ENCODE data around the gene CCDC170. TPM values are rescaled to one million over a fixed set of nuclear protein-coding genes. Genes with fewer than 3 reads are reported as not detected.
A peak's percentile ranks its signal among the peaks of the same experiment; 100 is the strongest.

Gene CCDC170
- total and polyA plus RNA-seq, 9 of the 15 experiments (the other 6 are each of a cell fraction or from before 2014, with no cell fraction given): 0.01 to 0.18 (median 0.05) TPM; not detected in 6

DNA sequence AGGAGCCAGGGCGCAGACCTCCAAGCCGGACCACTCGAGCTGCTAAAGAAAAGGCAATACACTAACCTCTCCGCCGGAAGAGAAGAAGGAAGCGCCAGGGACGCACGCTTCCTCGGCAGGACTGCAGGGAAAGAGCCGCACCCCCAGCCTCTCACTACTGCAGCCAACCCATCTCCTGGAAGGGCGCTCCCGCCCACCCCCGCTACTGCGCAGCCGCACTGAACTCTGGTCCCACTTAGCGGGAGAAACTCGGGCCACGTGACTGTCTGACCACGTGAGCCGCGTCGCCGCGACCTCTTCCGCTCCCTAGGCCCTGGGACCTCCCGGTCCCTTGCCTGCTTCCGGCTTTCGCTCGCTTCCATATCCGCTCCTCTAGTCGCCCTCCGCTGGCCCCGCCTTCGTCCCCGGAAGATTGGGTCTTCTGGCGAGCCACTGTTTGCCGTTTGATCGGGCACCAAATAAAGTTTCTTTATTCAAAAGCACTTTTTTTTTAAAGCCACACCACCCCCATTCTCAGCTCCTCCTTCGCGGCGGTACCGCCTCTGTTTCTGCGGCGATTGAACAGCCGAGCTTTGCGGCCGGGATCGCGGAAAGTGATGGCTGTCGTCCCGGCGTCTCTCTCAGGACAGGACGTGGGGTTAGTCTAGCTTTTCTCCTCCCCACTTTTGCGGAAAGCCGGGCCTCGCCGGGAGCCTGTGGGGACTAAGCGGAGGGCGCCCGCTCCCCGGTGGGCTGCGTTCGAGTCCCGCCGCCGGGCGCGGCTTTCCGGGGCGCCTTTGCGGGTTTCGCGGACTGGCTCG, 41.7 kb upstream of the CCDC170 start, which contains the start of gene RMND1 (continued):
- TF ChIP-seq, protein P1, sequence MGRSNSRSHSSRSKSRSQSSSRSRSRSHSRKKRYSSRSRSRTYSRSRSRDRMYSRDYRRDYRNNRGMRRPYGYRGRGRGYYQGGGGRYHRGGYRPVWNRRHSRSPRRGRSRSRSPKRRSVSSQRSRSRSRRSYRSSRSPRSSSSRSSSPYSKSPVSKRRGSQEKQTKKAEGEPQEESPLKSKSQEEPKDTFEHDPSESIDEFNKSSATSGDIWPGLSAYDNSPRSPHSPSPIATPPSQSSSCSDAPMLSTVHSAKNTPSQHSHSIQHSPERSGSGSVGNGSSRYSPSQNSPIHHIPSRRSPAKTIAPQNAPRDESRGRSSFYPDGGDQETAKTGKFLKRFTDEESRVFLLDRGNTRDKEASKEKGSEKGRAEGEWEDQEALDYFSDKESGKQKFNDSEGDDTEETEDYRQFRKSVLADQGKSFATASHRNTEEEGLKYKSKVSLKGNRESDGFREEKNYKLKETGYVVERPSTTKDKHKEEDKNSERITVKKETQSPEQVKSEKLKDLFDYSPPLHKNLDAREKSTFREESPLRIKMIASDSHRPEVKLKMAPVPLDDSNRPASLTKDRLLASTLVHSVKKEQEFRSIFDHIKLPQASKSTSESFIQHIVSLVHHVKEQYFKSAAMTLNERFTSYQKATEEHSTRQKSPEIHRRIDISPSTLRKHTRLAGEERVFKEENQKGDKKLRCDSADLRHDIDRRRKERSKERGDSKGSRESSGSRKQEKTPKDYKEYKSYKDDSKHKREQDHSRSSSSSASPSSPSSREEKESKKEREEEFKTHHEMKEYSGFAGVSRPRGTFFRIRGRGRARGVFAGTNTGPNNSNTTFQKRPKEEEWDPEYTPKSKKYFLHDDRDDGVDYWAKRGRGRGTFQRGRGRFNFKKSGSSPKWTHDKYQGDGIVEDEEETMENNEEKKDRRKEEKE (IDR thresholded peaks at IDR 0.05; ENCODE audit: borderline replicate concordance in 1 of 2, control insufficient read depth in 1 of 2, low read depth in 2 of 2, low read length in 1 of 2): peak in 1 of 2 experiments; percentile 81; a peak in 2 of 4 replicates
- TF ChIP-seq, protein P2, sequence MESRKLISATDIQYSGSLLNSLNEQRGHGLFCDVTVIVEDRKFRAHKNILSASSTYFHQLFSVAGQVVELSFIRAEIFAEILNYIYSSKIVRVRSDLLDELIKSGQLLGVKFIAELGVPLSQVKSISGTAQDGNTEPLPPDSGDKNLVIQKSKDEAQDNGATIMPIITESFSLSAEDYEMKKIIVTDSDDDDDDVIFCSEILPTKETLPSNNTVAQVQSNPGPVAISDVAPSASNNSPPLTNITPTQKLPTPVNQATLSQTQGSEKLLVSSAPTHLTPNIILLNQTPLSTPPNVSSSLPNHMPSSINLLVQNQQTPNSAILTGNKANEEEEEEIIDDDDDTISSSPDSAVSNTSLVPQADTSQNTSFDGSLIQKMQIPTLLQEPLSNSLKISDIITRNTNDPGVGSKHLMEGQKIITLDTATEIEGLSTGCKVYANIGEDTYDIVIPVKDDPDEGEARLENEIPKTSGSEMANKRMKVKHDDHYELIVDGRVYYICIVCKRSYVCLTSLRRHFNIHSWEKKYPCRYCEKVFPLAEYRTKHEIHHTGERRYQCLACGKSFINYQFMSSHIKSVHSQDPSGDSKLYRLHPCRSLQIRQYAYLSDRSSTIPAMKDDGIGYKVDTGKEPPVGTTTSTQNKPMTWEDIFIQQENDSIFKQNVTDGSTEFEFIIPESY (CRISPR knock-in tag; IDR thresholded peaks at IDR 0.05): peak; percentile 80
- no peak for TF ChIP-seq STAT5B (CRISPR knock-in tag; IDR thresholded peaks at IDR 0.05)
- TF ChIP-seq, protein P3, sequence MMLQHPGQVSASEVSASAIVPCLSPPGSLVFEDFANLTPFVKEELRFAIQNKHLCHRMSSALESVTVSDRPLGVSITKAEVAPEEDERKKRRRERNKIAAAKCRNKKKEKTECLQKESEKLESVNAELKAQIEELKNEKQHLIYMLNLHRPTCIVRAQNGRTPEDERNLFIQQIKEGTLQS (IDR thresholded peaks at IDR 0.05): peak; percentile 65; the same call in 1 of the 2 replicates
- TF ChIP-seq, protein P3 (CRISPR knock-in tag; conservative IDR thresholded peaks at IDR 0.05): peak; percentile 82; the same call in 1 of the 2 replicates
- peak; percentile 99 for TF ChIP-seq TOE1 (IDR thresholded peaks at IDR 0.05; ENCODE audit: borderline replicate concordance)
- no peak for TF ChIP-seq TOE1 (CRISPR knock-in tag; IDR thresholded peaks at IDR 0.05; ENCODE audit: borderline replicate concordance, low read depth)
- TF ChIP-seq SIN3B (IDR thresholded peaks at IDR 0.05; ENCODE audit: low read depth): peak; percentile 80; the same call in 1 of the 2 replicates
- TF ChIP-seq EP400 (IDR thresholded peaks at IDR 0.05): peak; percentile 95
- TF ChIP-seq, protein P4, sequence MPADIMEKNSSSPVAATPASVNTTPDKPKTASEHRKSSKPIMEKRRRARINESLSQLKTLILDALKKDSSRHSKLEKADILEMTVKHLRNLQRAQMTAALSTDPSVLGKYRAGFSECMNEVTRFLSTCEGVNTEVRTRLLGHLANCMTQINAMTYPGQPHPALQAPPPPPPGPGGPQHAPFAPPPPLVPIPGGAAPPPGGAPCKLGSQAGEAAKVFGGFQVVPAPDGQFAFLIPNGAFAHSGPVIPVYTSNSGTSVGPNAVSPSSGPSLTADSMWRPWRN (IDR thresholded peaks at IDR 0.05; ENCODE audit: low read depth): no peak
- TF ChIP-seq, protein P5, sequence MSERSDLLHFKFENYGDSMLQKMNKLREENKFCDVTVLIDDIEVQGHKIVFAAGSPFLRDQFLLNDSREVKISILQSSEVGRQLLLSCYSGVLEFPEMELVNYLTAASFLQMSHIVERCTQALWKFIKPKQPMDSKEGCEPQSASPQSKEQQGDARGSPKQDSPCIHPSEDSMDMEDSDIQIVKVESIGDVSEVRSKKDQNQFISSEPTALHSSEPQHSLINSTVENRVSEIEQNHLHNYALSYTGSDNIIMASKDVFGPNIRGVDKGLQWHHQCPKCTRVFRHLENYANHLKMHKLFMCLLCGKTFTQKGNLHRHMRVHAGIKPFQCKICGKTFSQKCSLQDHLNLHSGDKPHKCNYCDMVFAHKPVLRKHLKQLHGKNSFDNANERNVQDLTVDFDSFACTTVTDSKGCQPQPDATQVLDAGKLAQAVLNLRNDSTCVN (CRISPR knock-in tag; IDR thresholded peaks at IDR 0.05): no peak
- TF ChIP-seq SAP30 (IDR thresholded peaks at IDR 0.05; ENCODE audit: borderline replicate concordance, insufficient read depth, low read depth, low read length, poor library complexity, severe bottlenecking): peak; percentile 91
- no peak for TF ChIP-seq SAFB2 (IDR thresholded peaks at IDR 0.05; ENCODE audit: borderline replicate concordance, low read depth, low read length, severe bottlenecking)
- peak; percentile 25 to 64; a peak in 2 of 4 replicates for TF ChIP-seq TEAD1 (CRISPR knock-in tag; IDR thresholded peaks at IDR 0.05)
- peak; percentile 91 for TF ChIP-seq NR2C2 (CRISPR knock-in tag; IDR thresholded peaks at IDR 0.05)
- TF ChIP-seq NR2C2 (tag; IDR thresholded peaks at IDR 0.05): peak; percentile 98
